Left lobe of liver (tissue), 2 donors: Measurements from ENCODE around the gene SBF1. TPM values are rescaled to one million over a fixed set of nuclear protein-coding genes. Genes with fewer than 3 reads are reported as not detected.
"Not testable (repeated sequence)": the region's sequence is repeated elsewhere in the genome, so short reads cannot be mapped to it uniquely, and the experiment has no call there.

Source experiments
- ATAC-seq: fragments of 200-7000 bp; cut with Tn5 transposase; one replicate; pipeline ENCODE4 v1.9.1; 2020; ENCODE audit warnings: mild to moderate bottlenecking, moderate library complexity
- DNase-seq: peaks from one replicate; pipeline ENCODE4 v3.0.0-alpha.2; 2020; ENCODE audit warnings: low spot score
- total RNA-seq: library from RNA; stranded (reverse); gene quantifications from one replicate; pipeline ENCODE4 v1.2.1, GENCODE V29; 2021
- donor health status: DM: no; HTN: no; CAD: no; lungs with moderate emphysema.
- donor health status: DM: no; HTN: yes; CAD: no.

The SBF1 gene
- total RNA-seq, 1 donor from 2014 or later = 31.2 TPM

GRCh38 chr22:50435291-50436014 is 39.4 kb downstream of the SBF1 start:
- DNase-seq (no peak), ATAC-seq (no peak)

- no peak for DNase-seq
- ATAC-seq = no peak
Observed at GRCh38 chr22:50434849-50435248, 40.0 kb downstream of the SBF1 start.

- not testable (repeated sequence) for ATAC-seq, DNase-seq
Observed at GRCh38 chr22:50432877-50433510, 41.8 kb downstream of the SBF1 start.

GRCh38 chr22:50432131-50432876 is 42.5 kb downstream of the SBF1 start:
- DNase-seq = peak; percentile 46
- peak; percentile 11 for ATAC-seq

GRCh38 chr22:50425179-50425916 is 49.5 kb downstream of the SBF1 start:
- ATAC-seq (no peak), DNase-seq (no peak)

GRCh38 chr22:50423956-50424355 is 50.9 kb downstream of the SBF1 start:
- DNase-seq = no peak
- ATAC-seq = no peak

GRCh38 chr22:50422961-50423815 is 51.6 kb downstream of the SBF1 start:
- ATAC-seq (no peak), DNase-seq (no peak)

- no peak for ATAC-seq
Observed at GRCh38 chr22:50422046-50422445, 52.8 kb downstream of the SBF1 start.

GRCh38 chr22:50420581-50420980 is 54.3 kb downstream of the SBF1 start:
- no peak for ATAC-seq
- DNase-seq = no peak

More at GRCh38 chr22:50422046-50422445, 52.8 kb downstream of the SBF1 start:
- no peak for DNase-seq

- DNase-seq = no peak
- no peak for ATAC-seq
Observed at GRCh38 chr22:50420015-50420414, 54.8 kb downstream of the SBF1 start.

GRCh38 chr22:50419116-50419515 is 55.7 kb downstream of the SBF1 start:
- DNase-seq (no peak), ATAC-seq (no peak)

- ATAC-seq (no peak), DNase-seq (no peak)
Observed at GRCh38 chr22:50418624-50419023, 56.2 kb downstream of the SBF1 start.

GRCh38 chr22:50417411-50418210 is 57.2 kb downstream of the SBF1 start:
- ATAC-seq (no peak), DNase-seq (no peak)

GRCh38 chr22:50416996-50417395 is 57.8 kb downstream of the SBF1 start:
- ATAC-seq (no peak), DNase-seq (no peak)

- DNase-seq = no peak
- no peak for ATAC-seq
Observed at GRCh38 chr22:50415426-50415825, 59.4 kb downstream of the SBF1 start.

GRCh38 chr22:50414476-50415248 is 60.2 kb downstream of the SBF1 start:
- no peak for ATAC-seq
- no peak for DNase-seq

GRCh38 chr22:50408954-50409353 is 65.9 kb downstream of the SBF1 start:
- not testable (repeated sequence) for ATAC-seq, DNase-seq

- DNase-seq (no peak), ATAC-seq (no peak)
Observed at GRCh38 chr22:50408311-50408710, 66.5 kb downstream of the SBF1 start.
